ENCODE results near the gene GRIK5. TPM values are rescaled to one million over a fixed set of nuclear protein-coding genes. Genes with fewer than 3 reads are reported as not detected.

Gene GRIK5
- total and polyA plus RNA-seq, 2 experiments from 2014 or later: 0.50 to 0.60 TPM

- TF ChIP-seq EZH2 (IDR thresholded peaks at IDR 0.05; ENCODE audit: borderline replicate concordance) (no peak), EZH2phosphoT487 (IDR thresholded peaks at IDR 0.05; ENCODE audit: low read depth, severe bottlenecking, unreplicated experiment) (no peak)
- TF ChIP-seq, protein P1, sequence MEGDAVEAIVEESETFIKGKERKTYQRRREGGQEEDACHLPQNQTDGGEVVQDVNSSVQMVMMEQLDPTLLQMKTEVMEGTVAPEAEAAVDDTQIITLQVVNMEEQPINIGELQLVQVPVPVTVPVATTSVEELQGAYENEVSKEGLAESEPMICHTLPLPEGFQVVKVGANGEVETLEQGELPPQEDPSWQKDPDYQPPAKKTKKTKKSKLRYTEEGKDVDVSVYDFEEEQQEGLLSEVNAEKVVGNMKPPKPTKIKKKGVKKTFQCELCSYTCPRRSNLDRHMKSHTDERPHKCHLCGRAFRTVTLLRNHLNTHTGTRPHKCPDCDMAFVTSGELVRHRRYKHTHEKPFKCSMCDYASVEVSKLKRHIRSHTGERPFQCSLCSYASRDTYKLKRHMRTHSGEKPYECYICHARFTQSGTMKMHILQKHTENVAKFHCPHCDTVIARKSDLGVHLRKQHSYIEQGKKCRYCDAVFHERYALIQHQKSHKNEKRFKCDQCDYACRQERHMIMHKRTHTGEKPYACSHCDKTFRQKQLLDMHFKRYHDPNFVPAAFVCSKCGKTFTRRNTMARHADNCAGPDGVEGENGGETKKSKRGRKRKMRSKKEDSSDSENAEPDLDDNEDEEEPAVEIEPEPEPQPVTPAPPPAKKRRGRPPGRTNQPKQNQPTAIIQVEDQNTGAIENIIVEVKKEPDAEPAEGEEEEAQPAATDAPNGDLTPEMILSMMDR (IDR thresholded peaks at IDR 0.05; ENCODE audit: poor library complexity): no peak
- Histone ChIP-seq H2AFZ (no peak overlapping the region), H4K20me1 (ENCODE audit: insufficient read depth, poor library complexity, severe bottlenecking) (peaks cover 30% of the 10 kb centered on the region), H3K4me1 (ENCODE audit: insufficient read depth) (peaks cover 15% of the 10 kb centered on the region), H3K79me2 (peaks cover 34% of the 10 kb centered on the region), H3K27ac (no peak overlapping the region), H3K9me3 (ENCODE audit: low read depth) (no peaks in the 10 kb centered on the region), H3K4me2 (no peak overlapping the region), H3K9me2 (replicated peaks; ENCODE audit: insufficient read depth) (no peaks in the 10 kb centered on the region), H3K27me3 (no peaks in the 10 kb centered on the region), H3K36me3 (replicated peaks; ENCODE audit: insufficient read depth, low read depth) (no peaks in the 10 kb centered on the region), H3K4me3 (no peak overlapping the region)
- DNase-seq (ENCODE audit: low spot score): no peak
- 91% methylated on average over 15 of the region's 15 CpGs for WGBS (ENCODE audit: low lambda C conversion rate, missing lambda C conversion rate)
Measured at GRCh38 chr19:42078538-42079275, 8.7 kb upstream of the GRIK5 start.

DNA sequence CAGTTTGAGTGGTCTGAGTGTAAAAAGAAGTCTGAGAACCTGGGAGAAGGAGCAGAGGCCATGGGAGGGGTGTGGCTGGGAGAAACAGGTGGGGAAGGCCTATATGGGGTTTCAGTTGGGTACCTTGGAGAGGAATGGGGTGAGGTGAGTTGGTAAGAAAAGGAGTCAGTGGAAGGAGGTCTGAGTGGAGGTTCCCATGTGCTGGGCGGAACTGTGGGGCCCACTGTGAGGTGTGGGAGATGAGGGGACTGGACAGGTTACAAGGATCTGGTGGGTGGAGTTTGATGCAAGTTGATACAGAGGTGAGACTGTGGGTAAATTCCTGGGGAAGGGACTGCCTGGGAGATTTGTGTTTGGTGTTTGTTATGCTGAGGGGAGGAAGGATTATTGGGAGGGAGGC, 8.1 kb upstream of the GRIK5 start:
- TF ChIP-seq EZH2 (IDR thresholded peaks at IDR 0.05; ENCODE audit: borderline replicate concordance) (no peak), EZH2phosphoT487 (IDR thresholded peaks at IDR 0.05; ENCODE audit: low read depth, severe bottlenecking, unreplicated experiment) (no peak)
- TF ChIP-seq, protein P1 (IDR thresholded peaks at IDR 0.05; ENCODE audit: poor library complexity): no peak
- no peaks in the 10 kb centered on the region for H3K36me3 ChIP-seq (replicated peaks; ENCODE audit: insufficient read depth, low read depth)
- no peak overlapping the region for H3K27ac ChIP-seq
- peaks cover 15% of the 10 kb centered on the region for H3K4me1 ChIP-seq (ENCODE audit: insufficient read depth)
- H2AFZ ChIP-seq: no peak overlapping the region
- peak overlapping the region; percentile 93 for H3K4me2 ChIP-seq
- H3K27me3 ChIP-seq: no peaks in the 10 kb centered on the region
- no peak for DNase-seq (ENCODE audit: low spot score)
- H3K9me3 ChIP-seq (ENCODE audit: low read depth): no peaks in the 10 kb centered on the region
- no peaks in the 10 kb centered on the region for H3K9me2 ChIP-seq (replicated peaks; ENCODE audit: insufficient read depth)
- peaks cover 34% of the 10 kb centered on the region for H3K79me2 ChIP-seq
- WGBS (ENCODE audit: low lambda C conversion rate, missing lambda C conversion rate): 89% methylated on average over 1 of the region's 1 CpG
- H3K4me3 ChIP-seq: no peak overlapping the region
- H4K20me1 ChIP-seq (ENCODE audit: insufficient read depth, poor library complexity, severe bottlenecking): peaks cover 30% of the 10 kb centered on the region

- Histone ChIP-seq H2AFZ (no peak overlapping the region), H3K4me1 (ENCODE audit: insufficient read depth) (peaks cover 15% of the 10 kb centered on the region), H3K79me2 (peaks cover 31% of the 10 kb centered on the region), H3K4me2 (peak overlapping the region; percentile 93), H3K36me3 (replicated peaks; ENCODE audit: insufficient read depth, low read depth) (no peaks in the 10 kb centered on the region), H3K27ac (peak overlapping the region; percentile 66), H3K9me3 (ENCODE audit: low read depth) (no peaks in the 10 kb centered on the region), H3K9me2 (replicated peaks; ENCODE audit: insufficient read depth) (no peaks in the 10 kb centered on the region), H3K4me3 (peak overlapping the region; percentile 28), H4K20me1 (ENCODE audit: insufficient read depth, poor library complexity, severe bottlenecking) (peaks cover 30% of the 10 kb centered on the region), H3K27me3 (no peaks in the 10 kb centered on the region)
- WGBS (ENCODE audit: low lambda C conversion rate, missing lambda C conversion rate): under 1% methylated on average over 21 of the region's 33 CpGs
- TF ChIP-seq, protein P1 (IDR thresholded peaks at IDR 0.05; ENCODE audit: poor library complexity): no peak
- no peak for TF ChIP-seq EZH2 (IDR thresholded peaks at IDR 0.05; ENCODE audit: borderline replicate concordance)
- no peak for TF ChIP-seq EZH2phosphoT487 (IDR thresholded peaks at IDR 0.05; ENCODE audit: low read depth, severe bottlenecking, unreplicated experiment)
- DNase-seq (ENCODE audit: low spot score): no peak
Measured at GRCh38 chr19:42076380-42076944, 6.5 kb upstream of the GRIK5 start.
